Measurements from ENCODE around the gene MRPL34.

The MRPL34 gene

GRCh38 chr19:17347361-17347760 lies 41.7 kb downstream of the MRPL34 start:
- DNase-seq: no peak

GRCh38 chr19:17347877-17348276 lies 42.2 kb downstream of the MRPL34 start:
- no peak for DNase-seq

DNA sequence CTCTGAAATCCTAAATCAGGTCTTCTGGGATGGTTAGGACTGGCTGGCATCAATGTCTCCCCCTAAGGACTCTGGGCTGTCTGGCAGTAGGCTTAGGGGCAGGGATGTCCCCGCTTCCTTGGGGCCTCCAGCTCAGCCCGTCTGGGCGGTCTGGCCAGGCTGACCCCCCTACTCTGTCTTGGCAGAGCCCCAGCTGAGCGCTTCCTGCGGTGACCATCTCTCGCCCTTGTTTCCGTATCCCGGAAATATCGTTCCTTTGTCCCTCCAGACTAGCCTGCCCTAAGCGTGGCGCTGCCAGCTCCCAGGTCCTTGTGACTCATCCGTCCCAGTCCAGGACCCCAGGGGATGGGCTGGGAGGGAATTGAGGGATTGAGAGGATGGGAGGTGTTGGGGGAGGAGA lies 43.0 kb downstream of the MRPL34 start:
- DNase-seq: no peak

DNA sequence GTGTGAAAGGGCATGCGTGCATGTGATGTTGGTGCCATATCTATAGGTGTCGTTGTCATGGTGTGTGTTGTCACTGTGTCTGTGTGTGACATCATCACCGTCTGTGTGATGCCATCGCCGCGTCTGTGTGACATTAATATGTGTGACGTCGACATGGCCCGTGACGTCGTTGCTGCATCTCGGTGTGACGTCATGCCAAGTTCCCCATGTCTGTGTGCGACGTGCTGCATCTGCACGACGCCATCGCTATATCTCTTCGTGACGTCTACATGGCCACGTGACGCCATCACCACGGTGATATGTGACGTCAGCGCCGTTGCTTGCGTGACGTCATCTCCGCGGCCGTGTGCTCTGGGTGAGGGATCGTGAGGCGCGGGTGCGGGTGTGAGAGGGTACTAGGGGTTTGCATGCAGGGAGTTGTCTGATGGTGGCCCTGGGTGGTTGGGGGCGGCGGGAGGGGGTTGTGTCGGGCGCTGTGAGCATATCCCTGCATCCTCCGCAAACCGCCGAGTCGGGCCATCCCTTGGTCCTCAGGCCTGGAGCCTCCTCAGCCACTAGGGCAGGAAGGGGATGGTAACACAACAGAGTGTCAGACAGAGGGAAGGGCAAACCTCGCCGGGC lies 46.3 kb downstream of the MRPL34 start:
- DNase-seq: no peak

- no peak for DNase-seq
These were observed 47.1 kb downstream of the MRPL34 start for GRCh38 chr19:17352608-17353280.

DNA sequence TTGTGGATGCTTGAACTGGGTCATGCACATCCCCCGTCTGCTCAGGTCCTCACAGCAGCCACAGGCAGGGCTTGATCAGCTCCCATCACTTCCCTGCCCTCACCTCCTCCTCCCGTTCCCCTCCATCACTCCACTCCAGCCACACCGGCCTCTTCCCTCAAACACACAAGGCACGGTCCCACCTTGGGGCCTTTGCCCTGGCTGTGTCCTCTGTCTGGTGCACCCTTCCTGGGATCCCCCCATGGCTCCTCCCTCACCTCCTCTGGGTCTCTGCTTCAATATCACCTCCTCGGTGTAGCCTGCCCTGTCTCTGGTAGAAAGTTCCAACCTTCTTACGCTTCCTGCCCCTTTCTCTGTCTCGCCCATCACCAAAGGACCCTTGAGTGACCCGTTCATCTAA lies 47.7 kb downstream of the MRPL34 start:
- DNase-seq: no peak
